ENCODE data around the gene GMFB. TPM values are rescaled to one million over a fixed set of nuclear protein-coding genes. Genes with fewer than 3 reads are reported as not detected.
"Not testable (repeated sequence)": the region's sequence is repeated elsewhere in the genome, so short reads cannot be mapped to it uniquely, and the experiment has no call there.

Gene GMFB
- total and polyA plus RNA-seq, 2 donors (not counting 3 experiments of a cell fraction or from before 2014, with no cell fraction given) = 10.1 to 52.0 TPM

- not testable (repeated sequence) for DNase-seq (ENCODE audit: low read depth, low spot score)
Observed at GRCh38 chr14:54453990-54454389, 34.8 kb downstream of the GMFB start.

GRCh38 chr14:54453252-54453651 lies 35.5 kb downstream of the GMFB start:
- Histone ChIP-seq H3K4me3 (replicated peaks in 1 of 3; ENCODE audit: insufficient read depth in 1 of 3, low read depth in 1 of 3, low read length in 3 of 3) (no peak overlapping the region), H2AFZ (ENCODE audit: low read depth, low read length) (no peak overlapping the region), H3K9ac (replicated peaks; ENCODE audit: extremely low read depth, insufficient read depth, low read length) (no peak overlapping the region), H4K20me1 (replicated peaks; ENCODE audit: control insufficient read depth, extremely low read depth, insufficient read depth, low read length) (no peaks in the 10 kb centered on the region), H3K27me3 (ENCODE audit: control insufficient read depth in 2 of 2, insufficient read depth in 2 of 2, low read length in 2 of 2) (peaks cover 16 to 29% of the 10 kb centered on the region in 2 experiments), H3K79me2 (ENCODE audit: control insufficient read depth, insufficient read depth, low read length) (no peaks in the 10 kb centered on the region), H3K9me3 (replicated peaks; ENCODE audit: control insufficient read depth, insufficient read depth, low read length) (no peaks in the 10 kb centered on the region), H3K27ac (ENCODE audit: insufficient read depth, low read depth, low read length) (no peak overlapping the region), H3K9me1 (replicated peaks; ENCODE audit: control insufficient read depth, extremely low read depth, insufficient read depth, low read length) (no peaks in the 10 kb centered on the region), H3K4me2 (ENCODE audit: insufficient read depth, low read length) (no peak overlapping the region), H3K36me3 (ENCODE audit: control insufficient read depth in 2 of 2, extremely low read depth in 1 of 2, insufficient read depth in 2 of 2, low read length in 2 of 2) (no peaks in the 10 kb centered on the region), H3K4me1 (ENCODE audit: control insufficient read depth, extremely low read depth, insufficient read depth, low read length) (no peaks in the 10 kb centered on the region)
- ChIA-PET CTCF (no interaction called here), POLR2A (no interaction called here)
- no peak for DNase-seq (ENCODE audit: low read depth, low spot score)
- no TSS peak for BruUV-seq (replicated peaks)
- intact Hi-C loops (cut with micrococcal nuclease) = no loop called here
- dilution Hi-C loops (cut with MboI; ENCODE audit: extremely low pct_ligation_motif_present, low sequenced_read_pairs) = no loop called here
- FAIRE-seq = no peak
- no peak for TF ChIP-seq POLR2AphosphoS5 (IDR thresholded peaks at IDR 0.05; ENCODE audit: insufficient read depth, low read depth, low read length)
- TF ChIP-seq MYC (IDR thresholded peaks at IDR 0.05; ENCODE audit: low read depth, low read length) = no peak
- no peak for TF ChIP-seq CTCF (IDR thresholded peaks at IDR 0.05; ENCODE audit: extremely low read depth in 1 of 2, insufficient read depth in 1 of 2, low read depth in 1 of 2, low read length in 2 of 2)
- no peak for TF ChIP-seq POLR2A (IDR thresholded peaks at IDR 0.05; ENCODE audit: low read depth, low read length)
- TF ChIP-seq GATA2 (IDR thresholded peaks at IDR 0.05; ENCODE audit: insufficient read depth, insufficient read length, low read depth, low read length) = no peak
- no peak for TF ChIP-seq EZH2 (IDR thresholded peaks at IDR 0.05; ENCODE audit: borderline replicate concordance, low read depth, low read length, severe bottlenecking)
- TF ChIP-seq MAX (IDR thresholded peaks at IDR 0.05; ENCODE audit: insufficient read depth, insufficient read length) = no peak
- TF ChIP-seq JUN (IDR thresholded peaks at IDR 0.05; ENCODE audit: borderline replicate concordance, insufficient read depth, insufficient read length, low read depth) = no peak
- TF ChIP-seq FOS (IDR thresholded peaks at IDR 0.05; ENCODE audit: borderline replicate concordance, insufficient read depth, low read length) = no peak

More at GRCh38 chr14:54453990-54454389, 34.8 kb downstream of the GMFB start:
- FAIRE-seq; intact Hi-C loops (cut with micrococcal nuclease); H3K27ac ChIP-seq (ENCODE audit: insufficient read depth, low read depth, low read length); H3K36me3 ChIP-seq (ENCODE audit: control insufficient read depth in 2 of 2, extremely low read depth in 1 of 2, insufficient read depth in 2 of 2, low read length in 2 of 2); H4K20me1 ChIP-seq (replicated peaks; ENCODE audit: control insufficient read depth, extremely low read depth, insufficient read depth, low read length); dilution Hi-C loops (cut with MboI; ENCODE audit: extremely low pct_ligation_motif_present, low sequenced_read_pairs); H3K79me2 ChIP-seq (ENCODE audit: control insufficient read depth, insufficient read depth, low read length); POLR2A ChIA-PET; H3K9ac ChIP-seq (replicated peaks; ENCODE audit: extremely low read depth, insufficient read depth, low read length); H3K4me1 ChIP-seq (ENCODE audit: control insufficient read depth, extremely low read depth, insufficient read depth, low read length); H3K4me2 ChIP-seq (ENCODE audit: insufficient read depth, low read length); H2AFZ ChIP-seq (ENCODE audit: low read depth, low read length); BruUV-seq (replicated peaks); H3K9me1 ChIP-seq (replicated peaks; ENCODE audit: control insufficient read depth, extremely low read depth, insufficient read depth, low read length); H3K9me3 ChIP-seq (replicated peaks; ENCODE audit: control insufficient read depth, insufficient read depth, low read length); H3K4me3 ChIP-seq (replicated peaks in 1 of 3; ENCODE audit: insufficient read depth in 1 of 3, low read depth in 1 of 3, low read length in 3 of 3): not testable (repeated sequence)
- CTCF ChIA-PET = interaction anchor here (1.3 kb wide), 1 partner anchor 12 kb away, joined by 3 read pairs; no protein-coding TSS in a partner anchor
- H3K27me3 ChIP-seq (ENCODE audit: control insufficient read depth in 2 of 2, insufficient read depth in 2 of 2, low read length in 2 of 2) = peaks cover 14 to 21% of the 10 kb centered on the region in 2 experiments
